HFF-Myc (cell line): ENCODE data around the gene SPACDR.
A peak's percentile ranks its signal among the peaks of the same experiment; 100 is the strongest.

ENCODE experiments used
- DNase-seq: peaks from one replicate; pipeline ENCODE4 v3.0.0-alpha.2; 2011; ENCODE audit warnings: low read depth; ENCODE audit errors: extremely low read depth
- H3K4me3 ChIP-seq: replicated peaks from 2 replicates; pipeline ENCODE4 v1.5.1; 2011; ENCODE audit warnings: low read depth, mild to moderate bottlenecking, control low read depth, low read length
- TF ChIP-seq, protein P1 (sequence below): IDR thresholded peaks from 2 replicates; pipeline ENCODE4 v1.5.1; 2012; ENCODE audit warnings: mild to moderate bottlenecking, low read depth, low read length, control low read depth; ENCODE audit errors: missing control alignments

SPACDR gene

DNA sequence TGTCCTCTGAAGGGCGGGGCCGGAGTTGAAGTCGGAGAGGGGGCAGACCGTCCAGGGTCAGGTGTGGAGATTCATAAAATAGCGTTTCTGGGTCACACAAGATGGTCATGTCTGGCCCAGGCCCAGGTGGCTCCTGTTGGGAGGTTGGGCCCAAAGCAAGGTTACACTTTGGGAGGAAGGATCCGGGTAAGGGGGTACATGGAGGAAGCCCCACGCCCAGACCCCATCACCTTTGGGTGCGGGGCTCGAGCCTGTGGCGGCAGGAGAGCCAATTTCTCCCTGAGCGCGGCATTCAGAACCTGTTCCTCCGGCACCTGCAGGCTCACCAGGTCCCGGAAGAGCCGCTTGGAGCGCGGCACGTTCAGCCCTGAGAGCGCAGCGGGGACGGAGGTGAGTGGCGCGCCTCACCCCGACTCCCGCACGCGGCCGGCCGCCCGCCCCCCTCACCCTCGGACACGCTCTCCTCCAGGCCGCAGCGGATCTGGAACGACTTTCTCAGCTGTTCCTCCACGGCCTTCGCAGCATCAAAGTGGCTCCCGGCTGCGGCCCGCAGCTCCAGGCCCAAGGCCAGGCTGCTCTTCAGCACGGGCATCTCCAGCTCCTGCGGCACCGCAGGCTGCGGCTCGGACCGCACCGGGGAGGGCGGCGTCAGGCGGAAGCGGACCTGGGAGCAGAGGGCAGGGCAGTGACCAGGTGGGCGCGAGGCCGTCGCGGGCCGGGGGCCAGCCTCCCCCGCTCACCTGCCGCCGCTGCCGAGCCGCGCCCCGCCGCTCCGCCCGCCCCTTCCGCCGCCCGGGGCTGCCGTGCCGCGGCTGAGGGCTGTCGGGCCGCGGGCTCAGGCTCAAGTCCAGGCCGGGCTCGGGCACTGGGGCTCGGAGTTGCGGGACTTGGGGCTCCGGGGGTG, 28.4 kb downstream of the SPACDR start:
- DNase-seq: no peak
- peak overlapping the region; percentile 78 for H3K4me3 ChIP-seq
- TF ChIP-seq, protein P1, sequence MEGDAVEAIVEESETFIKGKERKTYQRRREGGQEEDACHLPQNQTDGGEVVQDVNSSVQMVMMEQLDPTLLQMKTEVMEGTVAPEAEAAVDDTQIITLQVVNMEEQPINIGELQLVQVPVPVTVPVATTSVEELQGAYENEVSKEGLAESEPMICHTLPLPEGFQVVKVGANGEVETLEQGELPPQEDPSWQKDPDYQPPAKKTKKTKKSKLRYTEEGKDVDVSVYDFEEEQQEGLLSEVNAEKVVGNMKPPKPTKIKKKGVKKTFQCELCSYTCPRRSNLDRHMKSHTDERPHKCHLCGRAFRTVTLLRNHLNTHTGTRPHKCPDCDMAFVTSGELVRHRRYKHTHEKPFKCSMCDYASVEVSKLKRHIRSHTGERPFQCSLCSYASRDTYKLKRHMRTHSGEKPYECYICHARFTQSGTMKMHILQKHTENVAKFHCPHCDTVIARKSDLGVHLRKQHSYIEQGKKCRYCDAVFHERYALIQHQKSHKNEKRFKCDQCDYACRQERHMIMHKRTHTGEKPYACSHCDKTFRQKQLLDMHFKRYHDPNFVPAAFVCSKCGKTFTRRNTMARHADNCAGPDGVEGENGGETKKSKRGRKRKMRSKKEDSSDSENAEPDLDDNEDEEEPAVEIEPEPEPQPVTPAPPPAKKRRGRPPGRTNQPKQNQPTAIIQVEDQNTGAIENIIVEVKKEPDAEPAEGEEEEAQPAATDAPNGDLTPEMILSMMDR: no peak

DNA sequence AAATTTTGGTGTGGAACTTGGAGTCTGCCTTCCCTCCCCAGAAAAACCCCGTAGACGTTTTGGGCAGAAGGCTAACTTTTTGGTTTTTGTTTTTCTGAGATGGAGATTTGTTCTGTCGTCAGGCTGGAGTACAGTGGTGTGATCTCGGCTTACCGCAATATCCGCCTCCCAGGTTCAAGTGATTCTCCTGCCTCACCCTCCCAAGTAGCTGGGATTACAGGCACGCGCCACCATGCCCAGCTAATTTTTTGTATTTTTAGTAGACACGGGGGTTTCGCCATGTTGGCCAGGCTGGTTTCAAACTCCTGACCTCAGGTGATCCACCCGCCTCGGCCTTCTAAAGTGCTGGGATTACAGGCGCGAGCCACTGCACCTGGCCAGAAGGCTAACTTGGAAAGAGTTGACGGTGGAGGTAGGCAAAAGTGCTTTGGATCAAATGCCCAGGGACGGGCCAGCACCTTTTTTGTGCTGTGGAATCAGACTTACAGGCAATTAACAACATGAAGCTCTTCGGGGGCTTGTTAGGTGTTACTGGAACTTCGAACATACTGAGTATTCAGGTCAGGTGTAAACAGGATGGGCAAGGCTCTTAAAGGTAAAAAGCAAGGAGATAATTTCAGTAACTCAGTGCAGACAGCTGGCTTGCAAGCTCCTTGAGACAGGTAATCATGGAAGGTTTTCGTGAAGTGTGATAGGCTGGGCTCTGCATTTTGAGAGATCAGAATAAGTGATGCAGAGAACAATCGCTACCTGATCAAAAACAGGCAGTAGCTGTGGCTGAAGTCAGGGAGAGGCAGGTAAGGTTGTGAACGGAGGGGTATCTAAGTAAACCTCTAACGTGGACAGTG, 29.5 kb downstream of the SPACDR start:
- no peak for DNase-seq
- TF ChIP-seq, protein P1: no peak
- H3K4me3 ChIP-seq: peak overlapping the region; percentile 78

DNA sequence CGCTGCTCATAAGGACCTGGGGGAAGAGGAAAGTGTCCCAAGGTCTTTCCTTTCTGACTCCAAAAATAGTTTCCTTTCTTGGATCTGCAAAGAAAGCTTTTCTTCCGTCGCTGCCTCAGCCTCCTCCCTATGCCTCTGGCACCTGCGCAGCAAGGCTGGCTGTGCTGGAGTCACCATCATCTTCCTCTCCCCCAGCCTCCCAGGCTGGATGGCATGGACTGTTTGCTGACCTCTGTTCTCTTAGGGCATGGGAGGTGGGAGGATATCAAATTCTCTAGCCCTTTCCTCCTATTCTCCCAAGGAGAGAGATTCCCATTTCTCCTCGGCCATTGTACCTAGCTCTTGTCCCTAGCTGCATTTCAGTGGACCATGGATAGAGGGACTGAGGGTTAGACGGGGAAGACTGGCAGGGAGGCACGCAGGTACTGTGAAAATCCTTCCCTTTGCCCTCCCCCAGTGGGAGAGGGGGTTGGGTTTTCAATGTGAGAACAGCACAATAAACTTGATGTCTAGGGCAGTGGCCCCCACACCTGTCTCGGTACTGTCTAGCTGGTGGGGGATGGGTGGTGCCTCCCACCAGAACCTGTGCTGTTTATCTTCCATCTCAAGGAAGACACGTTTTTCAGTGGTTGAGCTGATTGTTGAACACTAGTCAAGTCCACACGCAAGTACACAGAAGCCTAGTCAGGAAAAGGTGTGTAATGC, 30.3 kb downstream of the SPACDR start:
- TF ChIP-seq, protein P1: no peak

DNA sequence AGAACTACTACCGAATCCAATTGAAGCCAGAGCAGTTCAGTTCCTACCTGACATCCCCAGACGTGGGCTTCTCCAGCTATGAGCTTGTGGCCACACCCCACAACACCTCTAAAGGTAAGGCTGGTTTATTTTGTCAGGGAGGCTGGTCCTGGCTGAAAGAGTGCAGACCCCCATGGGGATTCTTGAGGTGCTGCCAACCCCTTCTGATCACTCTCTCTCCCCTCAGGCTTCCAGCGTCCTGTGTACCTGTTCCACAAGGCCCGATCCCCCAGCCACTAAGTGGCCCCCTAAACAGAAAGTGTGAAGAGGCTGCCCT, 30.8 kb downstream of the SPACDR start:
- TF ChIP-seq, protein P1: no peak

More for the DNA sequence above, 30.3 kb downstream of the SPACDR start:
- no peak overlapping the region for H3K4me3 ChIP-seq
- DNase-seq: no peak

DNA sequence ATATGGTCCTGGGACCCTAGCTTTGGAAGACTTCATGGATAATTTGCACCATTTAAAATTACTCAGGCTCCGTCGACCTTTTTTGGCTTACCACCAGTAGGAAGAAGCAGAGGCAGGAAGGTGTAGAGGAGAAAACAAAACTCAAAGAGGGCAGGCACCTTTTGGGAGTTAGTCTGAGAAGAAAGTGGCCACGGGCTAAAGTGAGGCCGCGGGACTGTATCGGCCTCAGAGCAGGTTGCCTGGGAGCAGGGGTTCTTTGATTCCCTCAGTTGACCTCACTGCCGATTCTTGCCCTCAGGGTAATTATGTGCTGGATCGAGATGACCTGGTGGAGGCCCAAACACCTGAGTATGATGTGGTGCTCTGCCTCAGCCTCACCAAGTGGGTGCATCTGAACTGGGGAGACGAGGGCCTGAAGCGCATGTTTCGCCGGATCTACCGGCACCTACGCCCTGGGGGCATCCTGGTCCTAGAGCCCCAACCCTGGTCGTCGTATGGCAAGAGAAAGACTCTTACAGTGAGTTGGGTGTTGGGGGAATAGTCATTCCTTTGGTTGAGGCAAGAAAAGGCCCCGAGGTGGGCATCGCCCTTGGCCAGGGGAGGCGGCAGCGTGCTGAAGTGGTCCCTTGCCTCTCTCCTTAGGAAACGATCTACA, 31.3 kb downstream of the SPACDR start:
- H3K4me3 ChIP-seq: no peak overlapping the region
- DNase-seq: no peak
- TF ChIP-seq, protein P1: no peak

More for the DNA sequence above, 30.8 kb downstream of the SPACDR start:
- H3K4me3 ChIP-seq: no peak overlapping the region
- DNase-seq: no peak

DNA sequence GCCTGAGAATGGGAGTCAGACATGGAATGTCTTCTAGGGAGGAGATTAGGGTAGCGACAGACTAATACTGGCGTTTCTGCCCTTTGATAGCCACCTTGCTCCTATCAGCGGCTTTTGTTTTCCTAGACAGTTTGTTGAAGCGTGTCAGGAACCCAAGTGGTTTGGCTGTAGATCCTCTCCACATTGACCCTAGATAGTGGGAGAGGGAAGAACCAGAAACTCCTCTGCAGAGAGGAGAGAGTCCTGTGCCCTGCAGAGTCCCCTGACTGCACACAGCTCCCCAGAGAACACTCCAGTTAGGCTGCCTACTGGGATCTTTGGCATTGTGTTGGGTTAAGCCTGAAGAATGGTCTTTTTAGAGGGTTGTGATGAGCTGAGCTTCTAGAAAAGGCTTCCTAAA, 32.0 kb downstream of the SPACDR start:
- H3K4me3 ChIP-seq: peak overlapping the region; percentile 76

More for the DNA sequence above, 32.0 kb downstream of the SPACDR start:
- DNase-seq: no peak
- TF ChIP-seq, protein P1: no peak
